ENCODE measurements around the gene CD99.

Gene CD99

GRCh38 chrX:2712890-2713840 is 22.1 kb downstream of the CD99 start:
- peak overlapping the region in 1 of 2 experiments; percentile 21 for H2BK12ac ChIP-seq (ENCODE audit: low read length in 2 of 2)
- H2AK5ac ChIP-seq (ENCODE audit: low read length, severe bottlenecking), result no peak overlapping the region
- peaks cover 30% of the 10 kb centered on the region for H3K4me1 ChIP-seq (ENCODE audit: control insufficient read depth, insufficient read depth, low read depth, low read length)
- WGBS, result 95% methylated on average over 10 of the region's 13 CpGs
- no peak overlapping the region for H3K18ac ChIP-seq (ENCODE audit: low read depth in 1 of 2, low read length in 2 of 2)
- H3K9ac ChIP-seq (ENCODE audit: low read length), result no peak overlapping the region
- peak overlapping the region in 1 of 2 experiments; percentile 26 for H3K14ac ChIP-seq (ENCODE audit: low read length in 2 of 2)
- H3K4me2 ChIP-seq (ENCODE audit: low read length, poor library complexity, severe bottlenecking), result no peak overlapping the region
- H2BK15ac ChIP-seq (ENCODE audit: low read depth, poor library complexity, severe bottlenecking), result no peak overlapping the region
- H3K36me3 ChIP-seq (ENCODE audit: control insufficient read depth in 1 of 2, insufficient read depth in 2 of 2, low read depth in 1 of 2, low read length in 2 of 2), result peaks cover 32 to 74% of the 10 kb centered on the region in 2 experiments
- no peak overlapping the region for H2BK120ac ChIP-seq (ENCODE audit: low read depth, low read length)
- no peak overlapping the region for H2BK5ac ChIP-seq (ENCODE audit: low read depth, low read length, poor library complexity, severe bottlenecking)
- H3K27ac ChIP-seq (ENCODE audit: low read length, poor library complexity, severe bottlenecking), result no peak overlapping the region
- peaks cover 26% of the 10 kb centered on the region for H3K79me1 ChIP-seq (replicated peaks; ENCODE audit: low read length, poor library complexity, severe bottlenecking)
- H2AFZ ChIP-seq (ENCODE audit: low read depth, low read length), result no peak overlapping the region
- peak overlapping the region in 1 of 2 experiments; percentile 54 for H3K23ac ChIP-seq (ENCODE audit: low read length in 2 of 2)
- DNase-seq, result no peak
- no peak overlapping the region for H3K4ac ChIP-seq (ENCODE audit: low read depth in 1 of 2, low read length in 2 of 2)
- H4K91ac ChIP-seq (ENCODE audit: low read length), result peak overlapping the region; percentile 18
- H4K8ac ChIP-seq (ENCODE audit: low read length), result no peak overlapping the region
- H3K4me3 ChIP-seq (ENCODE audit: insufficient read depth in 1 of 2, low read depth in 1 of 2, low read length in 2 of 2), result no peak overlapping the region
- H3K9me3 ChIP-seq (ENCODE audit: control insufficient read depth, low read length), result no peaks in the 10 kb centered on the region
- H3K27me3 ChIP-seq (ENCODE audit: control insufficient read depth in 1 of 2, insufficient read depth in 1 of 2, low read length in 2 of 2), result no peaks in the 10 kb centered on the region

DNA sequence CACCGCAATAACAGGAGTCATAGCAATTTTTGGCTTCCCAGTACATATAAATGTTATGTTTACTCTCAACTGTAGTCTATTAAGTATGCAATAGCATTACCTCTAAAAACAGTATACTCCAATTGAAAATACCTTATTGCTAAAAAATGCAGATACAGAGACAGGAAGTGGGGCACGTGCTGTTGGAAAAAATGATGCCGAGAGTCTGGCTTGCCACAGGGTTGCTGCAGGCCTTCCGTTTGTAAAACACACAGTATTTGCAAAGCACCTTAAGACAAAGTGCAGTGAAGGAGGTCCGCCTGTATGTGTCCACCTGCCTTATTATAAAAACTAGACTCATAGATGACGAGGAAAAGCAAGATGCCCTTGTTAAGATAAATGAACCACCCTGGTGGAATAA is 23.5 kb downstream of the CD99 start:
- peaks cover 32% of the 10 kb centered on the region for H3K79me1 ChIP-seq (replicated peaks; ENCODE audit: low read length, poor library complexity, severe bottlenecking)
- H3K4me3 ChIP-seq (ENCODE audit: insufficient read depth in 1 of 2, low read depth in 1 of 2, low read length in 2 of 2), result no peak overlapping the region
- whole genome bisulfite sequencing, result 93% methylated on average over 5 of the region's 6 CpGs
- no peak overlapping the region for H2BK15ac ChIP-seq (ENCODE audit: low read depth, poor library complexity, severe bottlenecking)
- H3K27me3 ChIP-seq (ENCODE audit: control insufficient read depth in 1 of 2, insufficient read depth in 1 of 2, low read length in 2 of 2), result no peaks in the 10 kb centered on the region
- no peak overlapping the region for H2BK12ac ChIP-seq (ENCODE audit: low read length in 2 of 2)
- no peak overlapping the region for H2AK5ac ChIP-seq (ENCODE audit: low read length, severe bottlenecking)
- no peak overlapping the region for H3K4me2 ChIP-seq (ENCODE audit: low read length, poor library complexity, severe bottlenecking)
- peaks cover 36 to 80% of the 10 kb centered on the region in 2 experiments for H3K36me3 ChIP-seq (ENCODE audit: control insufficient read depth in 1 of 2, insufficient read depth in 2 of 2, low read depth in 1 of 2, low read length in 2 of 2)
- H2BK5ac ChIP-seq (ENCODE audit: low read depth, low read length, poor library complexity, severe bottlenecking), result no peak overlapping the region
- no peak for DNase-seq
- H3K27ac ChIP-seq (ENCODE audit: low read length, poor library complexity, severe bottlenecking), result no peak overlapping the region
- no peak overlapping the region for H4K8ac ChIP-seq (ENCODE audit: low read length)
- no peak overlapping the region for H2BK120ac ChIP-seq (ENCODE audit: low read depth, low read length)
- H4K91ac ChIP-seq (ENCODE audit: low read length), result no peak overlapping the region
- peak overlapping the region; percentile 36 for H3K9ac ChIP-seq (ENCODE audit: low read length)
- H3K14ac ChIP-seq (ENCODE audit: low read length in 2 of 2), result no peak overlapping the region
- no peak overlapping the region for H2AFZ ChIP-seq (ENCODE audit: low read depth, low read length)
- H3K4ac ChIP-seq (ENCODE audit: low read depth in 1 of 2, low read length in 2 of 2), result no peak overlapping the region
- peak overlapping the region in 1 of 2 experiments; percentile 18 for H3K18ac ChIP-seq (ENCODE audit: low read depth in 1 of 2, low read length in 2 of 2)
- H3K4me1 ChIP-seq (ENCODE audit: control insufficient read depth, insufficient read depth, low read depth, low read length), result peaks cover 16% of the 10 kb centered on the region
- H3K23ac ChIP-seq (ENCODE audit: low read length in 2 of 2), result no peak overlapping the region
- H3K9me3 ChIP-seq (ENCODE audit: control insufficient read depth, low read length), result no peaks in the 10 kb centered on the region

DNA sequence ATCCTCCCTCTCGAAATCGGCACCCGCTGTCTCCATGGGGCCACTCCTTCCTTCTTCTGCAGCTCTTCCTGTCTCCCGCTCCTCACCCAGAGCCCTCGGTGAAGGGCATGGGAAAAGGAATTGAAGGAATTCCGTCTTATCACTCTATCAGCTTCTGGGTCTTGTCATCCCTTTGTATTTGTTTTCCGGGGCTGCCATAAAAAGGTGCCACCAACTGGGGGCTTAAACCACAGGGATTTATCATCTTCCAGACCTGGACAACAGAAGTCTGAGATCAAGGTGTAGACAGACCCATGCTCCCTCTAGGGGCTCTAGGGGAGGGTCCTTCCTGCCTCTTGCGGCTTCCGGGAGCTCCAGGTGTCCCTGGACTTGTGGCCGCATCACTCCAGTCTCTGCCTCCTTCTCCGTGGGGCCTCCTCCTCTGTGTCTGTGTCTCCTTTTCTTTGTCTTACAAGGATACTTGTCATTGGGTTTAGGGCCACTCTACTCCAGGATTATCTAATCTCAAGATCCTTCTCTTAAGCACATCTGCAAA is 24.0 kb downstream of the CD99 start:
- H3K36me3 ChIP-seq (ENCODE audit: control insufficient read depth in 1 of 2, insufficient read depth in 2 of 2, low read depth in 1 of 2, low read length in 2 of 2), result peaks cover 41 to 86% of the 10 kb centered on the region in 2 experiments

DNA sequence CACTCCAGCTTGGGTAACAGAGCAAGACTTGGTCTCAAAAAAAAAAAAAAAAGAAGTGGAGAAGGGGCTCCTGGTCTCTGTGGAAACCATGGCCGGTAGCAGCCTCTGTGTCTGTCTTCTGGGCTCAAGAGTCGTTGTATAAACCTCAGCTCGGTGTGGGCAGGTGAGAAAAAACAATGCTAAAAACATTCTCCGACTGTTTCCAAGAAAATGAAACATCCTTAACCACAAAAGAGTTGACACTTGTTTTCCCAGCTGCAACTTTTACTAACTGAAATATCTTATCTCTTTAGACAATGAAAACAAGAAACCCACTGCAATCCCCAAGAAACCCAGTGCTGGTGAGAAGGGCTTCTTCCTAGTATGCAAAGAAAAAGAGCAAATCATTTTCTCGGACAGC is 26.2 kb downstream of the CD99 start:
- Histone ChIP-seq H4K8ac (ENCODE audit: low read length) (no peak overlapping the region), H2BK15ac (ENCODE audit: low read depth, poor library complexity, severe bottlenecking) (no peak overlapping the region), H3K18ac (ENCODE audit: low read depth in 1 of 2, low read length in 2 of 2) (no peak overlapping the region), H3K4me1 (ENCODE audit: control insufficient read depth, insufficient read depth, low read depth, low read length) (peaks cover 10% of the 10 kb centered on the region), H3K23ac (ENCODE audit: low read length in 2 of 2) (no peak overlapping the region), H3K4ac (ENCODE audit: low read depth in 1 of 2, low read length in 2 of 2) (no peak overlapping the region), H3K27me3 (ENCODE audit: control insufficient read depth in 1 of 2, insufficient read depth in 1 of 2, low read length in 2 of 2) (no peaks in the 10 kb centered on the region), H3K4me2 (ENCODE audit: low read length, poor library complexity, severe bottlenecking) (no peak overlapping the region), H3K27ac (ENCODE audit: low read length, poor library complexity, severe bottlenecking) (peak overlapping the region; percentile 10), H4K91ac (ENCODE audit: low read length) (no peak overlapping the region), H3K9ac (ENCODE audit: low read length) (no peak overlapping the region), H3K9me3 (ENCODE audit: control insufficient read depth, low read length) (no peaks in the 10 kb centered on the region), H3K79me1 (replicated peaks; ENCODE audit: low read length, poor library complexity, severe bottlenecking) (peaks cover 39% of the 10 kb centered on the region), H2BK120ac (ENCODE audit: low read depth, low read length) (no peak overlapping the region), H2AFZ (ENCODE audit: low read depth, low read length) (no peak overlapping the region), H3K4me3 (ENCODE audit: insufficient read depth in 1 of 2, low read depth in 1 of 2, low read length in 2 of 2) (no peak overlapping the region), H3K36me3 (ENCODE audit: control insufficient read depth in 1 of 2, insufficient read depth in 2 of 2, low read depth in 1 of 2, low read length in 2 of 2) (peaks cover 46 to 99% of the 10 kb centered on the region in 2 experiments), H2BK5ac (ENCODE audit: low read depth, low read length, poor library complexity, severe bottlenecking) (no peak overlapping the region), H2BK12ac (ENCODE audit: low read length in 2 of 2) (no peak overlapping the region), H3K14ac (ENCODE audit: low read length in 2 of 2) (no peak overlapping the region), H2AK5ac (ENCODE audit: low read length, severe bottlenecking) (no peak overlapping the region)
- 92% methylated on average over 5 of the region's 5 CpGs for WGBS
- DNase-seq, result no peak

More for the DNA sequence above, 24.0 kb downstream of the CD99 start:
- H3K79me1 ChIP-seq (replicated peaks; ENCODE audit: low read length, poor library complexity, severe bottlenecking), result peaks cover 38% of the 10 kb centered on the region
- H4K91ac ChIP-seq (ENCODE audit: low read length), result no peak overlapping the region
- H3K4me3 ChIP-seq (ENCODE audit: insufficient read depth in 1 of 2, low read depth in 1 of 2, low read length in 2 of 2), result no peak overlapping the region
- 65% methylated on average over 8 of the region's 11 CpGs for WGBS
- no peak overlapping the region for H3K4me2 ChIP-seq (ENCODE audit: low read length, poor library complexity, severe bottlenecking)
- no peaks in the 10 kb centered on the region for H3K27me3 ChIP-seq (ENCODE audit: control insufficient read depth in 1 of 2, insufficient read depth in 1 of 2, low read length in 2 of 2)
- peak overlapping the region in 1 of 2 experiments; percentile 85 for H3K23ac ChIP-seq (ENCODE audit: low read length in 2 of 2)
- H3K14ac ChIP-seq (ENCODE audit: low read length in 2 of 2), result no peak overlapping the region
- H2BK12ac ChIP-seq (ENCODE audit: low read length in 2 of 2), result no peak overlapping the region
- H3K4ac ChIP-seq (ENCODE audit: low read depth in 1 of 2, low read length in 2 of 2), result peak overlapping the region in 1 of 2 experiments; percentile 54
- no peak overlapping the region for H2BK15ac ChIP-seq (ENCODE audit: low read depth, poor library complexity, severe bottlenecking)
- no peak overlapping the region for H2BK120ac ChIP-seq (ENCODE audit: low read depth, low read length)
- DNase-seq, result no peak
- peaks cover 11% of the 10 kb centered on the region for H3K4me1 ChIP-seq (ENCODE audit: control insufficient read depth, insufficient read depth, low read depth, low read length)
- no peak overlapping the region for H2AK5ac ChIP-seq (ENCODE audit: low read length, severe bottlenecking)
- no peak overlapping the region for H2BK5ac ChIP-seq (ENCODE audit: low read depth, low read length, poor library complexity, severe bottlenecking)
- H3K27ac ChIP-seq (ENCODE audit: low read length, poor library complexity, severe bottlenecking), result no peak overlapping the region
- peak overlapping the region in 1 of 2 experiments; percentile 18 for H3K18ac ChIP-seq (ENCODE audit: low read depth in 1 of 2, low read length in 2 of 2)
- H3K9me3 ChIP-seq (ENCODE audit: control insufficient read depth, low read length), result no peaks in the 10 kb centered on the region
- no peak overlapping the region for H2AFZ ChIP-seq (ENCODE audit: low read depth, low read length)
- H4K8ac ChIP-seq (ENCODE audit: low read length), result no peak overlapping the region
- H3K9ac ChIP-seq (ENCODE audit: low read length), result no peak overlapping the region
